ENCODE results near the gene PATJ. TPM values are rescaled to one million over a fixed set of nuclear protein-coding genes. Genes with fewer than 3 reads are reported as not detected.

Gene PATJ
- total RNA-seq, 1 experiment from 2014 or later: 57.9 TPM

DNA sequence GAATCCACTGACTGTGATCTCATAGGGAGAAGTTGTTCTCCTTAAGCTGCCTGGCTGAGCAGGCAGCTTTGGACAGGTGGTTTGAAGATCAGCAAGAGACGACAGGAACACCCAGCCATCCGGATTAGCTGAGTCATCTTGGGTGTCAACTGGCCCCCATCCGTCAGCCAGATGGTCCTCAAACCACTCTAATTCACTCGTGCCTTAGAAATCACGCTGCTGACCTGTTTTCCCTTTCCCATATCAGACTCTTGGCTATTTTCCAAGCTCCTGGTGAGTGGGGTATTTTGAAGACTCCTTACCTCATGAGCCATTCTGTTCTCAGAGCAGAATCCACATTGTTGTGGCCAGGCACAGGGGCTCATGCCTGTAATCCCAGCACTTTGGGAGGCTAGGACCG lies 303.3 kb downstream of the PATJ start:
- TF ChIP-seq ZNF423 (CRISPR knock-in tag; IDR thresholded peaks at IDR 0.05): peak; percentile 48; the same call in 1 of the 2 replicates
- TF ChIP-seq NFE2L1 (CRISPR knock-in tag; IDR thresholded peaks at IDR 0.05): peak; percentile 26; the same call in 1 of the 2 replicates
- no peak for TF ChIP-seq CBFB (CRISPR knock-in tag; IDR thresholded peaks at IDR 0.05; ENCODE audit: low read depth)
- Mint-ChIP-seq H3K36me3 (peaks cover 3% of the 10 kb centered on the region), H3K27ac (peak overlapping the region; percentile 87), H3K4me1 (peaks cover 49% of the 10 kb centered on the region), H3K9me3 (peaks cover 4% of the 10 kb centered on the region; the same call in 1 of the 2 replicates), H3K4me3 (no peak overlapping the region), H3K27me3 (ENCODE audit: low read depth) (no peaks in the 10 kb centered on the region)
- DNase-seq (ENCODE audit: low spot score): no peak
- POLR2A ChIA-PET: no interaction called here
- peak; percentile 70 for ATAC-seq
- CTCF ChIA-PET: interaction anchor here (1.3 kb wide), 1 partner anchor 86 kb away, joined by 3 read pairs; no protein-coding TSS in a partner anchor

DNA sequence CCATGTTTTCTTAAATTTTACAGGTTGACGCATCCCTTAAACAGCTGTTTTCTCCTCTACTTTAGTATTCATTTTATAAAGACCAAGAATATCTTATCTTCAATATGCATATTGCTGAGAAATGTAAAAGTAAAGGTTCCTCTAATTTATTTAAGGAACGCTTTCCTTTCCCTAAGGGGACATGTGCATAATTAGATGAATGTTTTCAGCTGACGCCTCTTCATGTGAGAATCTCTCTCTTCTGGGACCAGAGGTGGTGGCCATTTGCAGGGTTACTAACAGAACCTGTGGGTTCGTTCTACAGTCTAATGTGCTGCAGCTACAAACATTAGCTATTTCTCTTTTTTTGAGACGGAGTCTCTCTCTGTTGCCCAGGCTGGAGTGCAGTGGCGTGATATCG lies 304.6 kb downstream of the PATJ start:
- ATAC-seq (no peak), DNase-seq (ENCODE audit: low spot score) (no peak)
- ChIA-PET CTCF (interaction anchor here (1.3 kb wide), 1 partner anchor 85 kb away, joined by 3 read pairs; no protein-coding TSS in a partner anchor), POLR2A (no interaction called here)
- H3K27ac Mint-ChIP-seq: no peak overlapping the region
- peaks cover 4% of the 10 kb centered on the region; the same call in 1 of the 2 replicates for H3K9me3 Mint-ChIP-seq
- H3K4me1 Mint-ChIP-seq: peaks cover 38% of the 10 kb centered on the region
- H3K4me3 Mint-ChIP-seq: no peak overlapping the region
- H3K36me3 Mint-ChIP-seq: peaks cover 6% of the 10 kb centered on the region
- no peaks in the 10 kb centered on the region for H3K27me3 Mint-ChIP-seq (ENCODE audit: low read depth)
- TF ChIP-seq, protein P1, sequence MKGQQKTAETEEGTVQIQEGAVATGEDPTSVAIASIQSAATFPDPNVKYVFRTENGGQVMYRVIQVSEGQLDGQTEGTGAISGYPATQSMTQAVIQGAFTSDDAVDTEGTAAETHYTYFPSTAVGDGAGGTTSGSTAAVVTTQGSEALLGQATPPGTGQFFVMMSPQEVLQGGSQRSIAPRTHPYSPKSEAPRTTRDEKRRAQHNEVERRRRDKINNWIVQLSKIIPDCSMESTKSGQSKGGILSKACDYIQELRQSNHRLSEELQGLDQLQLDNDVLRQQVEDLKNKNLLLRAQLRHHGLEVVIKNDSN (CRISPR knock-in tag; IDR thresholded peaks at IDR 0.05): no peak
- TF ChIP-seq, protein P2, sequence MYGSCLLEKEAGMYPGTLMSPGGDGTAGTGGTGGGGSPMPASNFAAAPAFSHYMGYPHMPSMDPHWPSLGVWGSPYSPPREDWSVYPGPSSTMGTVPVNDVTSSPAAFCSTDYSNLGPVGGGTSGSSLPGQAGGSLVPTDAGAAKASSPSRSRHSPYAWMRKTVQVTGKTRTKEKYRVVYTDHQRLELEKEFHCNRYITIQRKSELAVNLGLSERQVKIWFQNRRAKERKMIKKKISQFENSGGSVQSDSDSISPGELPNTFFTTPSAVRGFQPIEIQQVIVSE (CRISPR knock-in tag; IDR thresholded peaks at IDR 0.05; ENCODE audit: borderline replicate concordance): no peak
- TF ChIP-seq SMAD4 (CRISPR knock-in tag; IDR thresholded peaks at IDR 0.05) (no peak), ZNF121 (CRISPR knock-in tag; IDR thresholded peaks at IDR 0.05) (no peak), ZNF317 (CRISPR knock-in tag; IDR thresholded peaks at IDR 0.05; ENCODE audit: borderline replicate concordance, low read depth) (no peak), ETV6 (CRISPR knock-in tag; IDR thresholded peaks at IDR 0.05) (no peak), ESRRA (CRISPR knock-in tag; IDR thresholded peaks at IDR 0.05; ENCODE audit: borderline replicate concordance) (no peak), NR2C2 (CRISPR knock-in tag; IDR thresholded peaks at IDR 0.05) (no peak)
- TF ChIP-seq, protein P3, sequence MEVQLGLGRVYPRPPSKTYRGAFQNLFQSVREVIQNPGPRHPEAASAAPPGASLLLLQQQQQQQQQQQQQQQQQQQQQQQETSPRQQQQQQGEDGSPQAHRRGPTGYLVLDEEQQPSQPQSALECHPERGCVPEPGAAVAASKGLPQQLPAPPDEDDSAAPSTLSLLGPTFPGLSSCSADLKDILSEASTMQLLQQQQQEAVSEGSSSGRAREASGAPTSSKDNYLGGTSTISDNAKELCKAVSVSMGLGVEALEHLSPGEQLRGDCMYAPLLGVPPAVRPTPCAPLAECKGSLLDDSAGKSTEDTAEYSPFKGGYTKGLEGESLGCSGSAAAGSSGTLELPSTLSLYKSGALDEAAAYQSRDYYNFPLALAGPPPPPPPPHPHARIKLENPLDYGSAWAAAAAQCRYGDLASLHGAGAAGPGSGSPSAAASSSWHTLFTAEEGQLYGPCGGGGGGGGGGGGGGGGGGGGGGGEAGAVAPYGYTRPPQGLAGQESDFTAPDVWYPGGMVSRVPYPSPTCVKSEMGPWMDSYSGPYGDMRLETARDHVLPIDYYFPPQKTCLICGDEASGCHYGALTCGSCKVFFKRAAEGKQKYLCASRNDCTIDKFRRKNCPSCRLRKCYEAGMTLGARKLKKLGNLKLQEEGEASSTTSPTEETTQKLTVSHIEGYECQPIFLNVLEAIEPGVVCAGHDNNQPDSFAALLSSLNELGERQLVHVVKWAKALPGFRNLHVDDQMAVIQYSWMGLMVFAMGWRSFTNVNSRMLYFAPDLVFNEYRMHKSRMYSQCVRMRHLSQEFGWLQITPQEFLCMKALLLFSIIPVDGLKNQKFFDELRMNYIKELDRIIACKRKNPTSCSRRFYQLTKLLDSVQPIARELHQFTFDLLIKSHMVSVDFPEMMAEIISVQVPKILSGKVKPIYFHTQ (CRISPR knock-in tag; IDR thresholded peaks at IDR 0.05): no peak
- TF ChIP-seq, protein P4, sequence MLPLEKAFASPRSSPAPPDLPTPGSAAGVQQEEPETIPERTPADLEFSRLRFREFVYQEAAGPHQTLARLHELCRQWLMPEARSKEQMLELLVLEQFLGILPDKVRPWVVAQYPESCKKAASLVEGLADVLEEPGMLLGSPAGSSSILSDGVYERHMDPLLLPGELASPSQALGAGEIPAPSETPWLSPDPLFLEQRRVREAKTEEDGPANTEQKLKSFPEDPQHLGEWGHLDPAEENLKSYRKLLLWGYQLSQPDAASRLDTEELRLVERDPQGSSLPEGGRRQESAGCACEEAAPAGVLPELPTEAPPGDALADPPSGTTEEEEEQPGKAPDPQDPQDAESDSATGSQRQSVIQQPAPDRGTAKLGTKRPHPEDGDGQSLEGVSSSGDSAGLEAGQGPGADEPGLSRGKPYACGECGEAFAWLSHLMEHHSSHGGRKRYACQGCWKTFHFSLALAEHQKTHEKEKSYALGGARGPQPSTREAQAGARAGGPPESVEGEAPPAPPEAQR (CRISPR knock-in tag; IDR thresholded peaks at IDR 0.05): no peak
- TF ChIP-seq, protein P5, sequence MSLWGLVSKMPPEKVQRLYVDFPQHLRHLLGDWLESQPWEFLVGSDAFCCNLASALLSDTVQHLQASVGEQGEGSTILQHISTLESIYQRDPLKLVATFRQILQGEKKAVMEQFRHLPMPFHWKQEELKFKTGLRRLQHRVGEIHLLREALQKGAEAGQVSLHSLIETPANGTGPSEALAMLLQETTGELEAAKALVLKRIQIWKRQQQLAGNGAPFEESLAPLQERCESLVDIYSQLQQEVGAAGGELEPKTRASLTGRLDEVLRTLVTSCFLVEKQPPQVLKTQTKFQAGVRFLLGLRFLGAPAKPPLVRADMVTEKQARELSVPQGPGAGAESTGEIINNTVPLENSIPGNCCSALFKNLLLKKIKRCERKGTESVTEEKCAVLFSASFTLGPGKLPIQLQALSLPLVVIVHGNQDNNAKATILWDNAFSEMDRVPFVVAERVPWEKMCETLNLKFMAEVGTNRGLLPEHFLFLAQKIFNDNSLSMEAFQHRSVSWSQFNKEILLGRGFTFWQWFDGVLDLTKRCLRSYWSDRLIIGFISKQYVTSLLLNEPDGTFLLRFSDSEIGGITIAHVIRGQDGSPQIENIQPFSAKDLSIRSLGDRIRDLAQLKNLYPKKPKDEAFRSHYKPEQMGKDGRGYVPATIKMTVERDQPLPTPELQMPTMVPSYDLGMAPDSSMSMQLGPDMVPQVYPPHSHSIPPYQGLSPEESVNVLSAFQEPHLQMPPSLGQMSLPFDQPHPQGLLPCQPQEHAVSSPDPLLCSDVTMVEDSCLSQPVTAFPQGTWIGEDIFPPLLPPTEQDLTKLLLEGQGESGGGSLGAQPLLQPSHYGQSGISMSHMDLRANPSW (CRISPR knock-in tag; conservative IDR thresholded peaks at IDR 0.05; ENCODE audit: low read depth): no peak
- TF ChIP-seq, protein P6, sequence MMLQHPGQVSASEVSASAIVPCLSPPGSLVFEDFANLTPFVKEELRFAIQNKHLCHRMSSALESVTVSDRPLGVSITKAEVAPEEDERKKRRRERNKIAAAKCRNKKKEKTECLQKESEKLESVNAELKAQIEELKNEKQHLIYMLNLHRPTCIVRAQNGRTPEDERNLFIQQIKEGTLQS (CRISPR knock-in tag; conservative IDR thresholded peaks at IDR 0.05): no peak
- TF ChIP-seq, protein P7, sequence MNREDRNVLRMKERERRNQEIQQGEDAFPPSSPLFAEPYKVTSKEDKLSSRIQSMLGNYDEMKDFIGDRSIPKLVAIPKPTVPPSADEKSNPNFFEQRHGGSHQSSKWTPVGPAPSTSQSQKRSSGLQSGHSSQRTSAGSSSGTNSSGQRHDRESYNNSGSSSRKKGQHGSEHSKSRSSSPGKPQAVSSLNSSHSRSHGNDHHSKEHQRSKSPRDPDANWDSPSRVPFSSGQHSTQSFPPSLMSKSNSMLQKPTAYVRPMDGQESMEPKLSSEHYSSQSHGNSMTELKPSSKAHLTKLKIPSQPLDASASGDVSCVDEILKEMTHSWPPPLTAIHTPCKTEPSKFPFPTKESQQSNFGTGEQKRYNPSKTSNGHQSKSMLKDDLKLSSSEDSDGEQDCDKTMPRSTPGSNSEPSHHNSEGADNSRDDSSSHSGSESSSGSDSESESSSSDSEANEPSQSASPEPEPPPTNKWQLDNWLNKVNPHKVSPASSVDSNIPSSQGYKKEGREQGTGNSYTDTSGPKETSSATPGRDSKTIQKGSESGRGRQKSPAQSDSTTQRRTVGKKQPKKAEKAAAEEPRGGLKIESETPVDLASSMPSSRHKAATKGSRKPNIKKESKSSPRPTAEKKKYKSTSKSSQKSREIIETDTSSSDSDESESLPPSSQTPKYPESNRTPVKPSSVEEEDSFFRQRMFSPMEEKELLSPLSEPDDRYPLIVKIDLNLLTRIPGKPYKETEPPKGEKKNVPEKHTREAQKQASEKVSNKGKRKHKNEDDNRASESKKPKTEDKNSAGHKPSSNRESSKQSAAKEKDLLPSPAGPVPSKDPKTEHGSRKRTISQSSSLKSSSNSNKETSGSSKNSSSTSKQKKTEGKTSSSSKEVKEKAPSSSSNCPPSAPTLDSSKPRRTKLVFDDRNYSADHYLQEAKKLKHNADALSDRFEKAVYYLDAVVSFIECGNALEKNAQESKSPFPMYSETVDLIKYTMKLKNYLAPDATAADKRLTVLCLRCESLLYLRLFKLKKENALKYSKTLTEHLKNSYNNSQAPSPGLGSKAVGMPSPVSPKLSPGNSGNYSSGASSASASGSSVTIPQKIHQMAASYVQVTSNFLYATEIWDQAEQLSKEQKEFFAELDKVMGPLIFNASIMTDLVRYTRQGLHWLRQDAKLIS (CRISPR knock-in tag; IDR thresholded peaks at IDR 0.05; ENCODE audit: borderline replicate concordance): no peak
- TF ChIP-seq, protein P8, sequence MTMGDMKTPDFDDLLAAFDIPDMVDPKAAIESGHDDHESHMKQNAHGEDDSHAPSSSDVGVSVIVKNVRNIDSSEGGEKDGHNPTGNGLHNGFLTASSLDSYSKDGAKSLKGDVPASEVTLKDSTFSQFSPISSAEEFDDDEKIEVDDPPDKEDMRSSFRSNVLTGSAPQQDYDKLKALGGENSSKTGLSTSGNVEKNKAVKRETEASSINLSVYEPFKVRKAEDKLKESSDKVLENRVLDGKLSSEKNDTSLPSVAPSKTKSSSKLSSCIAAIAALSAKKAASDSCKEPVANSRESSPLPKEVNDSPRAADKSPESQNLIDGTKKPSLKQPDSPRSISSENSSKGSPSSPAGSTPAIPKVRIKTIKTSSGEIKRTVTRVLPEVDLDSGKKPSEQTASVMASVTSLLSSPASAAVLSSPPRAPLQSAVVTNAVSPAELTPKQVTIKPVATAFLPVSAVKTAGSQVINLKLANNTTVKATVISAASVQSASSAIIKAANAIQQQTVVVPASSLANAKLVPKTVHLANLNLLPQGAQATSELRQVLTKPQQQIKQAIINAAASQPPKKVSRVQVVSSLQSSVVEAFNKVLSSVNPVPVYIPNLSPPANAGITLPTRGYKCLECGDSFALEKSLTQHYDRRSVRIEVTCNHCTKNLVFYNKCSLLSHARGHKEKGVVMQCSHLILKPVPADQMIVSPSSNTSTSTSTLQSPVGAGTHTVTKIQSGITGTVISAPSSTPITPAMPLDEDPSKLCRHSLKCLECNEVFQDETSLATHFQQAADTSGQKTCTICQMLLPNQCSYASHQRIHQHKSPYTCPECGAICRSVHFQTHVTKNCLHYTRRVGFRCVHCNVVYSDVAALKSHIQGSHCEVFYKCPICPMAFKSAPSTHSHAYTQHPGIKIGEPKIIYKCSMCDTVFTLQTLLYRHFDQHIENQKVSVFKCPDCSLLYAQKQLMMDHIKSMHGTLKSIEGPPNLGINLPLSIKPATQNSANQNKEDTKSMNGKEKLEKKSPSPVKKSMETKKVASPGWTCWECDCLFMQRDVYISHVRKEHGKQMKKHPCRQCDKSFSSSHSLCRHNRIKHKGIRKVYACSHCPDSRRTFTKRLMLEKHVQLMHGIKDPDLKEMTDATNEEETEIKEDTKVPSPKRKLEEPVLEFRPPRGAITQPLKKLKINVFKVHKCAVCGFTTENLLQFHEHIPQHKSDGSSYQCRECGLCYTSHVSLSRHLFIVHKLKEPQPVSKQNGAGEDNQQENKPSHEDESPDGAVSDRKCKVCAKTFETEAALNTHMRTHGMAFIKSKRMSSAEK (CRISPR knock-in tag; IDR thresholded peaks at IDR 0.05; ENCODE audit: borderline replicate concordance): no peak

Data from WTC11 (cell line).